GM21786 (cell line): ENCODE measurements around the gene NPL.

Source experiments
- ATAC-seq: cut with Tn5 transposase; IDR thresholded peaks from one replicate; pipeline ENCODE4 v1.9.1; 2021; ENCODE audit not compliant: unreplicated experiment

NPL gene

DNA sequence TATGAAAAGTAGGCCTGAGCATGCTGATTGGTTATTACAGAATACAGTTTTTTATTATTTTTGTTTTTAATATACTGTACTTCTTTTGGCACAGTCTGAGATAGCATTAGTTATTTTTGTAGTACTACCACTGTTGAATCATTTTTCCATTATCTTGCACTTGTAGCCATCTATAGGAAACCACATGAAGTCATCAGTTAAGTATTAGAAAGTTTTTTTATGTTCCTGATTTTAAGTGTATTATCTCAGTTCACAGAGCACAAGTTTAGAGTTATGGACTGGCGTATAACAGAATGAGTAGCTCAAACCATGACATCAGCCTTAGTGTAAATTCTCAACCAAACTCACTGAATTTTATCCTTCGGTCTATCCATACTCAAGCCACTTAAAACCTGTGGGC, 72.4 kb downstream of the NPL start:
- ATAC-seq, result no peak

GRCh38 chr1:182862827-182863226, 73.3 kb downstream of the NPL start:
- no peak for ATAC-seq

- no peak for ATAC-seq
These were observed 74.4 kb downstream of the NPL start for GRCh38 chr1:182863940-182864339.

GRCh38 chr1:182867861-182868260, 78.3 kb downstream of the NPL start:
- ATAC-seq, result no peak

DNA sequence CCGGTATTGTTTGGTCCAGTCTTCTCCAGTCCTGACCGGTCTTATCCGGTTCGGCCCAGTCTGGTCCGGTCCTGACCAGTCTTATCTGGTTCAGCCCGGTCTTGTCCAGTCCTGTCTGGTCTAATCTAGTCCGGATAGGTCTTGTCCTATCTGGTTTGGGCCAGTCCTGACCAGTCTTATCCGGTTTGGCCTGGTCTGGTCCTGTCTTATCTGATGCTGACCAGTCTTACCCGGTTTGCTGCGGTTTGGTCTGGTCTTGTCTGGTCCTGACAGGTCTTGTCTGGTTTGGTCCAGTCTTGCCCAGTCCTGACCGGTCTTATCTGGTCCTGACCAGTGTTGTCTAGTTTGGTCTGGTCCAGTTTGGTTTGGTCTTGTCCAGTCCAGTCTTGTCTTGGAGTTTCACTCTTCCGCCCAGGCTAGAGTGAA, 79.7 kb downstream of the NPL start:
- no peak for ATAC-seq

- ATAC-seq, result no peak
These were observed 83.3 kb downstream of the NPL start for GRCh38 chr1:182872881-182873280.

- ATAC-seq, result no peak
These were observed 86.3 kb downstream of the NPL start for GRCh38 chr1:182875889-182876288.

DNA sequence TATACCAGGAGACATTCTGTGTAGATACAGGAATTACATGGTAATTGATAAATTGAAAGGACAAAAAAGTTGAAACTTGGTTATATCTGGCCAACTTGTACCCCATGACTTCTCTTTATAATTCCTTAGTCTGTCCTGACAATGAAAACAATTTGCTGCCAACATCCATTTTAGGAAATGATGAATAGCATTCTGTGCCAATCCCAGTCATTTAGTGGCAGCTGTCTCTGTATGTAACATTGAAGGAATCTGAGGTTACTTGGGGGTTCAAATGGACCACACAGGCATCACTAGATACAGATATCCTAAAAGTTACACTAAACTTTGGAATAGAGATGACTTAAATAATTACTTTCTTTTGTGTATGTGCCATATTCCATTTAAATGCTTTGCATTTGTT, 87.8 kb downstream of the NPL start:
- no peak for ATAC-seq

GRCh38 chr1:182877842-182878241, 88.3 kb downstream of the NPL start:
- no peak for ATAC-seq
